ENCODE results near the gene CAP2.

DNA sequence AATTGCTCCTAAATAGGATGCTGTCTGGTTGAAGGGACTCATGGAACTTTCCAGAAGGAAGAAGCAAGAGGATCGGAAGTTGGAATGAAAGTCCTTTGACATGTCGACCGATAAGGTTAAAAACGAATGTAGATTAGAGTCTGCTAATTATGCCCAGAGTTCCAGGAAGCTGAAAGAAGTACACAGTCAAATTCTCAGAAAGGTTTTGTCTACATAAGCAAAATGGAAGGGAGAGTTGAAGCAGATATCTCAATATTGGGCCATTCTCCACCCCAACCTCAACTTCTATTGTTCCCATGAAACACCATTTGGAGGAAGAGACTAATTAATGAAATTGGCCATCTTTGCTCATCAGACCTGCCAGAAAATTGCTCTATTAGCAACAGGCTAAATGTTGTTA lies 64.0 kb downstream of the CAP2 start:
- TF ChIP-seq POLR2A (IDR thresholded peaks at IDR 0.05) = no peak
- TF ChIP-seq, protein P1, sequence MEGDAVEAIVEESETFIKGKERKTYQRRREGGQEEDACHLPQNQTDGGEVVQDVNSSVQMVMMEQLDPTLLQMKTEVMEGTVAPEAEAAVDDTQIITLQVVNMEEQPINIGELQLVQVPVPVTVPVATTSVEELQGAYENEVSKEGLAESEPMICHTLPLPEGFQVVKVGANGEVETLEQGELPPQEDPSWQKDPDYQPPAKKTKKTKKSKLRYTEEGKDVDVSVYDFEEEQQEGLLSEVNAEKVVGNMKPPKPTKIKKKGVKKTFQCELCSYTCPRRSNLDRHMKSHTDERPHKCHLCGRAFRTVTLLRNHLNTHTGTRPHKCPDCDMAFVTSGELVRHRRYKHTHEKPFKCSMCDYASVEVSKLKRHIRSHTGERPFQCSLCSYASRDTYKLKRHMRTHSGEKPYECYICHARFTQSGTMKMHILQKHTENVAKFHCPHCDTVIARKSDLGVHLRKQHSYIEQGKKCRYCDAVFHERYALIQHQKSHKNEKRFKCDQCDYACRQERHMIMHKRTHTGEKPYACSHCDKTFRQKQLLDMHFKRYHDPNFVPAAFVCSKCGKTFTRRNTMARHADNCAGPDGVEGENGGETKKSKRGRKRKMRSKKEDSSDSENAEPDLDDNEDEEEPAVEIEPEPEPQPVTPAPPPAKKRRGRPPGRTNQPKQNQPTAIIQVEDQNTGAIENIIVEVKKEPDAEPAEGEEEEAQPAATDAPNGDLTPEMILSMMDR (IDR thresholded peaks at IDR 0.05) = no peak

All from thyroid gland (tissue), 4 donors.